Activated CD8-positive, alpha-beta T cell treated with anti-CD3 and anti-CD28 coated beads for 36 hours (primary cell): ENCODE data around the gene SREBF2. TPM values are rescaled to one million over a fixed set of nuclear protein-coding genes. Genes with fewer than 3 reads are reported as not detected.

Source experiments
- ATAC-seq: fragments of 200-7000 bp; cut with Tn5 transposase; one replicate; pipeline ENCODE4 v1.10.0; 2021; ENCODE audit warnings: mild to moderate bottlenecking, moderate library complexity
- CTCF ChIA-PET: fragments of 350-600 bp; sonication (Branson Sonifier 250); formaldehyde crosslinking; loops from one replicate; lab custom pipeline; 2021; ENCODE audit warnings: antibody characterized with exemption; lab: Charles Lee
- POLR2A ChIA-PET: fragments of 350-600 bp; sonication (Branson Sonifier 250); formaldehyde crosslinking; loops from one replicate; lab custom pipeline; 2021; ENCODE audit warnings: antibody characterized with exemption; lab: Charles Lee
- DNase-seq: peaks from one replicate; pipeline ENCODE4 v3.0.0-alpha.2; 2020
- H3K27ac Mint-ChIP-seq: one replicate; pipeline ENCODE4 v1.8.0; 2021; ENCODE audit warnings: mild to moderate bottlenecking, mixed read lengths
- H3K27me3 Mint-ChIP-seq: one replicate; pipeline ENCODE4 v1.8.0; 2021; ENCODE audit warnings: mixed read lengths
- H3K36me3 Mint-ChIP-seq: one replicate; pipeline ENCODE4 v1.8.0; 2021; ENCODE audit warnings: low read depth, mixed read lengths
- H3K4me1 Mint-ChIP-seq: one replicate; pipeline ENCODE4 v1.8.0; 2021; ENCODE audit warnings: low read depth, mixed read lengths
- H3K4me3 Mint-ChIP-seq: one replicate; pipeline ENCODE4 v1.8.0; 2021; ENCODE audit warnings: mild to moderate bottlenecking, moderate library complexity, mixed read lengths
- H3K9me3 Mint-ChIP-seq: one replicate; pipeline ENCODE4 v1.8.0; 2021; ENCODE audit warnings: mixed read lengths
- intact Hi-C: fragments of 100-400 bp; cut with micrococcal nuclease; formaldehyde crosslinking; loops from one replicate; pipeline ENCODE4 v1.10.0; 2022
- total RNA-seq, 2 experiments: library from RNA; stranded (reverse); gene quantifications; one replicate each; pipeline ENCODE4 v1.2.3, GENCODE V29; 2021
- TF ChIP-seq, protein P1 (sequence below): fragments of 200-600 bp; IDR thresholded peaks from one replicate; pipeline ENCODE4 v1.8.0; 2022; ENCODE audit warnings: antibody characterized with exemption, mild to moderate bottlenecking

SREBF2 gene
- total RNA-seq, 2 experiments from 2014 or later: 87.1 to 92.9 TPM

DNA sequence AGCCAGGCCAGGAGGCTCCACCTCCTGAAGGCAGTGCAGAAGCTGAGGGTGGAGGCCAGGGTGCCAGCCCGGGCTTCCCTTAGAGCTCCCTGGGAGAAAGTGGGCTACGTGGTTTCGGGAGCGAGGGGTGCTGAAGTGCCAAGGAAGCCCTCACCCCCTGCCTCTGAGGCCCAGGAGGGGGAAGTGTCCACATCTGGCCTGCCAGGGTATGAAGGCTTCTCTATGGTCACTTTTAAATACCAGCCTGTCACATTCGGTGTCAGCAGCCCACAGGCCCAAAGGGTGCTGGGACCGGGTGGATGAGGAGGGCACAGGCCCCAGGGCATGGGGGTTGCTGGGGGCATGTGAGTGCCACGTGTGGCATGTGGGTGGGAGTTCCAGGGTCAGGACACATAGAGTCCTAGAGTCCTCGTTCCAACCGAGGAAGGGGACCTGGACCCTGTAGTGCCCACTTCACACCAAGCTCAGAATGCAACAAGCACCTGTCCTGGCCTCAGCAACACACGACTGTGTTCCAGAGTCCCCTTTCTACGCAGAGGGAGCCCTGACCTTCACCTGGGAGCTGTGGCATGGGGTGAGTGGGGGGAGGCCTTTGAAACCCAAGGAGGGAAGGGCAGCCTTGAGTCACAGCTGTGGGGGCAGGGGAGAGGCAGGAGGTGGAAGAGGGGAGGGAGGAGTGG, 80.3 kb downstream of the SREBF2 start:
- TF ChIP-seq, protein P1, sequence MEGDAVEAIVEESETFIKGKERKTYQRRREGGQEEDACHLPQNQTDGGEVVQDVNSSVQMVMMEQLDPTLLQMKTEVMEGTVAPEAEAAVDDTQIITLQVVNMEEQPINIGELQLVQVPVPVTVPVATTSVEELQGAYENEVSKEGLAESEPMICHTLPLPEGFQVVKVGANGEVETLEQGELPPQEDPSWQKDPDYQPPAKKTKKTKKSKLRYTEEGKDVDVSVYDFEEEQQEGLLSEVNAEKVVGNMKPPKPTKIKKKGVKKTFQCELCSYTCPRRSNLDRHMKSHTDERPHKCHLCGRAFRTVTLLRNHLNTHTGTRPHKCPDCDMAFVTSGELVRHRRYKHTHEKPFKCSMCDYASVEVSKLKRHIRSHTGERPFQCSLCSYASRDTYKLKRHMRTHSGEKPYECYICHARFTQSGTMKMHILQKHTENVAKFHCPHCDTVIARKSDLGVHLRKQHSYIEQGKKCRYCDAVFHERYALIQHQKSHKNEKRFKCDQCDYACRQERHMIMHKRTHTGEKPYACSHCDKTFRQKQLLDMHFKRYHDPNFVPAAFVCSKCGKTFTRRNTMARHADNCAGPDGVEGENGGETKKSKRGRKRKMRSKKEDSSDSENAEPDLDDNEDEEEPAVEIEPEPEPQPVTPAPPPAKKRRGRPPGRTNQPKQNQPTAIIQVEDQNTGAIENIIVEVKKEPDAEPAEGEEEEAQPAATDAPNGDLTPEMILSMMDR: no peak
- Mint-ChIP-seq H3K4me3 (peak overlapping the region; percentile 55), H3K9me3 (no peaks in the 10 kb centered on the region), H3K36me3 (no peaks in the 10 kb centered on the region), H3K27me3 (peaks cover 50% of the 10 kb centered on the region), H3K4me1 (peaks cover 28% of the 10 kb centered on the region), H3K27ac (no peak overlapping the region)
- intact Hi-C loops: no loop called here
- CTCF ChIA-PET: interaction anchor here (1.6 to 2.3 kb wide), 3 partner anchors 13 to 55 kb away, joined by 3 to 7 read pairs (median 6); no protein-coding TSS in a partner anchor
- ATAC-seq (no peak), DNase-seq (peak; percentile 49)
- POLR2A ChIA-PET: interaction anchor here (0.7 to 1.9 kb wide), 8 partner anchors 10 to 113 kb away, joined by 3 to 5 read pairs (median 3); partner anchors contain the start of gene CCDC134

DNA sequence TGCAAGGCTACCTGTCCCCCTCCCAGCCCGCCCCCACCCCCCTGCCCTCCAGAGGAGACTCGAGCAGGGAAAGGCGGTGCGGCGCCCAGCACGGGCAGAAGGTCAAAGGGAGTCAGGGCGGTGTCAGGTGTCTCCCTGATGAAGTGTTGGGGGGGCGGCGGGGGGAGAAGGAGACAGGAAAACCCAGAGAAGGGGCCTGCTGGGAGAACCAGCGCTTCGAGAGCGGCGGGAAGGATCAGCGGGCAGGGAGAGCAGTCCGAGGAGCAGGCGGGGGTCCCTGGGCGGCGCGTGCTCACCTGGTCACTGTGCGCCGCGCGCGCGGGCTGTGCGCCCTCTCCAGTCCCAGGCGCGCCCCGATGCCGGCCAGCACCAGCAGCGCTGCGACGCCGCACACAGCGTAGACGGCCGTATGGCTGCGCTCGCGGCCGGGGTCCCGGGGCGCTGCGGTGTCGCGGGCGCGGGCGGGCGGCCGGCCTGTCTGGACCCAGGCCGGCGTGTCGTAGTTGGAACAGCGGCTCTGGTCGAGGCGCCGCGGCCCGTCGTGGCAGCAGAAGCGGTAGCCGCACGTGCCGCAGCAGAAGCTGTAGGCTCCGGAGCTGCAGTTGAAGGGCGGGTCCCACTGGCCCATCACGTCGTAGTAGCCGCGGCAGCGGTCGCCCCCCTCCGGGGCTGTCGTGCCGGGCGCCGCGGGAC, 81.1 kb downstream of the SREBF2 start:
- TF ChIP-seq, protein P1: no peak
- intact Hi-C loops: no loop called here
- CTCF ChIA-PET: interaction anchor here (0.9 to 1.7 kb wide), 2 partner anchors 12 to 51 kb away, joined by 3 to 6 read pairs; no protein-coding TSS in a partner anchor
- Mint-ChIP-seq H3K27ac (no peak overlapping the region), H3K36me3 (no peaks in the 10 kb centered on the region), H3K9me3 (no peaks in the 10 kb centered on the region), H3K4me1 (peaks cover 23% of the 10 kb centered on the region), H3K4me3 (no peak overlapping the region), H3K27me3 (peaks cover 50% of the 10 kb centered on the region)
- DNase-seq (no peak), ATAC-seq (no peak)
- POLR2A ChIA-PET: interaction anchor here (1.0 to 1.9 kb wide), 6 partner anchors 10 to 81 kb away, joined by 3 to 5 read pairs (median 3); partner anchors contain the start of gene SREBF2

DNA sequence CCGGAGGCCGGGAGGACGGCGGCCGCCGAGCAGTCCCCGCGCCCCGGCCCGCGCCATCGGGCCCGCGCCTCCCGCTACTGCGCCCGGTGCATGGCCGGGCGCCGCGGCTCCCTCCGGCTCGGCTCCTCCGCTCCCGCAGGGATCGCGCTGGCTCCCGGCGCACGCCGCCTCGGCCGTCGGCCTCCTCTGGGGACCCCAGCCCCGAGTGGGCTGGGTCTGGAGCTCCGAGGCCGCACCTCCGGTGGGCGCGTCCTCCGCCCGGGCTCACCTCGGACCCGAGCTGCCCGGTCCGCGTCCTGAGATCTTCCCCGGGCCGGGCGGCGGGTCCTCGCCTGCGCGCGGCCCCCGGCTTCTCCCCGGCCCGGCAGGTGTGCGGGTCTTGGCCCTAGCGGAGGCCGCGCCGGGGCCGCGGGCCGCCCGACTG, 81.7 kb downstream of the SREBF2 start:
- no peaks in the 10 kb centered on the region for H3K36me3 Mint-ChIP-seq
- peaks cover 22% of the 10 kb centered on the region for H3K4me1 Mint-ChIP-seq
- H3K27me3 Mint-ChIP-seq: peaks cover 46% of the 10 kb centered on the region
- no peak overlapping the region for H3K27ac Mint-ChIP-seq
- TF ChIP-seq, protein P1: no peak
- intact Hi-C loops: no loop called here
- POLR2A ChIA-PET: interaction anchor here (1.0 to 1.9 kb wide), 4 partner anchors 9 to 82 kb away, joined by 3 to 5 read pairs (median 4); partner anchors contain the start of gene SREBF2
- CTCF ChIA-PET: interaction anchor here (0.9 kb wide), 1 partner anchor 51 kb away, joined by 3 read pairs; no protein-coding TSS in a partner anchor
- DNase-seq (no peak), ATAC-seq (no peak)
- no peaks in the 10 kb centered on the region for H3K9me3 Mint-ChIP-seq
- no peak overlapping the region for H3K4me3 Mint-ChIP-seq

DNA sequence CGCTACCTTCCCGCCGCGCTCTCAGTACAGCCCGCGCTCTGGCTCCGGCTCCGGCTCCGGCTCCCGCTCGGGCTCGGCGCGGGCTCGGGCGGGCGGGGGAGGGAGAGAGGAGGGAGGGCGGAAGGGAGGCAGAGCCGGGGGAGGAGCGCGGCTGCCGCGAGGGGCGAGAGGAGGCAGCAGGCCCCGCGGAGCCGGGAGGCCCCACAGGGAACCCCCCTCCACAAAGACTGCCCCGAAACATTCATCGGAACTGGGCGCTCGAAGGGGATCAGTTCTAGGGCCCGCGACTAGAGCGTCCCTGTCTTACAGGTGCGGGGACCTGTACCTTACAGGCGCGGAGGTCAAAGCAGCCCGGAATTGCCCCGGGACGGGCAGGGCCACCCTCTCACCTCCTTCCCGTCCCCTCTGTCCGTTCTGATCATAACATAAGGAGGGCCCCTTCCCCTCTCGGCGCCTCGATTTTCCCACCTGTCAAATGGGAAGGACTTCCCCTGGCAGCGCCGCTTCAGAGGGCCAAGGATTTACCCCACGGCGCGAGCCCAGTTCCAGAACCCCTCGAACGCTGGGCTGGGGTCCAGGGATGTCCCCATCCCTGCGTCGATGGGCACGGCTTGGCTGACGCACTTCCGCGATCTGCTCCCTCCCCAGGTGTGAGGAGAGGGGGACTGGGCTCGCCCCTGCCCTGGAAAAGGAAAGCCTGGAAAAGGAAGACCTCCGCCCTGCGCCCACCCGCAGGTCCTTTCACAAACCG, 82.3 kb downstream of the SREBF2 start, which contains the start of gene SHISA8:
Gene SHISA8, minus strand, starts transcription at position 40 of the 751 bp plus-strand sequence. CDS start 407 bp downstream, outside the sequence.
- TF ChIP-seq, protein P1: no peak
- no peak within 1 kb of the TSS for H3K27ac Mint-ChIP-seq
- peak; percentile 64 for DNase-seq

More for the DNA sequence above, 82.3 kb downstream of the SREBF2 start, which contains the start of gene SHISA8:
- ChIA-PET CTCF (interaction anchor here (0.7 to 2.9 kb wide), 5 partner anchors 11 to 52 kb away, joined by 3 to 14 read pairs (median 3); partner anchors contain the start of genes CENPM and TNFRSF13C), POLR2A (interaction anchor here (1.0 to 1.4 kb wide), 4 partner anchors 9 to 82 kb away, joined by 3 to 5 read pairs (median 3); partner anchors contain the start of gene SREBF2)
- intact Hi-C loops: no loop called here
- peaks cover 46% of the 10 kb centered on the region for H3K27me3 Mint-ChIP-seq
- H3K36me3 Mint-ChIP-seq: no peaks in the 10 kb centered on the region
- peaks cover 21% of the 10 kb centered on the region for H3K4me1 Mint-ChIP-seq
- H3K4me3 Mint-ChIP-seq: peak within 1 kb of the TSS; percentile 36
- no peaks in the 10 kb centered on the region for H3K9me3 Mint-ChIP-seq
- peak; percentile 48 for ATAC-seq
